Upper lobe of left lung (tissue), 6 donors: ENCODE results near the gene RCN2. TPM values are rescaled to one million over a fixed set of nuclear protein-coding genes. Genes with fewer than 3 reads are reported as not detected.

ENCODE experiments used
- ATAC-seq, 2 donors: fragments of 200-7000 bp; cut with Tn5 transposase; one replicate each; pipeline ENCODE4 v1.9.1; 2022; ENCODE audit warnings: mild to moderate bottlenecking in 2 of 2, moderate library complexity in 2 of 2; ENCODE audit not compliant: low FRiP score in 2 of 2
- DNase-seq, 2 donors: peaks; one replicate each; pipeline ENCODE4 v3.0.0-alpha.2; 2019 to 2020
- H3K27ac ChIP-seq, 4 donors: fragments of 200-600 bp; sonication (generic); one replicate each; pipeline ENCODE4 v1.5.1; 2016 to 2019
- H3K27me3 ChIP-seq, 4 donors: fragments of 200-600 bp; sonication (generic); one replicate each; pipeline ENCODE4 v1.5.1; 2017 to 2019
- H3K36me3 ChIP-seq, 4 donors: fragments of 200-600 bp; sonication (generic); one replicate each; pipeline ENCODE4 v1.5.1; 2016 to 2019
- H3K4me1 ChIP-seq, 4 donors: fragments of 200-600 bp; sonication (generic); one replicate each; pipeline ENCODE4 v1.5.1; 2018 to 2019
- H3K4me3 ChIP-seq, 4 donors: fragments of 200-600 bp; sonication (generic); one replicate each; pipeline ENCODE4 v1.5.1; 2017 to 2019; ENCODE audit warnings: mild to moderate bottlenecking in 2 of 4, moderate library complexity in 1 of 4
- H3K9me3 ChIP-seq, 4 donors: fragments of 200-600 bp; sonication (generic); one replicate each; pipeline ENCODE4 v1.5.1; 2018 to 2019
- CTCF ChIP-seq, 6 experiments: fragments of 450-650 bp in 4 of 6; fragments of 200-600 bp in 2 of 6; sonication (generic) in 2 of 6; IDR thresholded peaks; one replicate each; pipeline ENCODE4 v1.5.1; 2016 to 2019; ENCODE audit warnings: antibody characterized with exemption in 6 of 6
- EP300 ChIP-seq, 4 donors: sonication (generic); formaldehyde crosslinking; IDR thresholded peaks; one replicate each; pipeline ENCODE4 v1.5.1; 2017; ENCODE audit warnings: antibody characterized with exemption in 4 of 4, control low read depth in 2 of 4
- POLR2A ChIP-seq, 4 donors: fragments of 450-650 bp; IDR thresholded peaks; one replicate each; pipeline ENCODE4 v1.5.1; 2016 to 2017; ENCODE audit warnings: antibody characterized with exemption in 4 of 4, mild to moderate bottlenecking in 2 of 4
- POLR2AphosphoS5 ChIP-seq, 2 donors: sonication (generic); formaldehyde crosslinking; IDR thresholded peaks; one replicate each; pipeline ENCODE4 v1.5.1; 2017; ENCODE audit warnings: antibody characterized with exemption in 2 of 2
- WGBS, 2 donors: methylation state at CpG; one replicate each; pipeline ENCODE4 v1.1.5; 2017 to 2018; 5-methylcytosine and 5-hydroxymethylcytosine counted together
- total RNA-seq, 6 donors: library from RNA; depleted of rRNA in 4 of 6; stranded (reverse); fragments of >200 nt in 4 of 6; gene quantifications; one replicate each; pipeline versions ENCODE4 v1.1.0 to v1.2.1, GENCODE V29; 2016 to 2021
- donor health status: DM: no; HTN: no; CAD: no; lungs with moderate emphysema.
- donor health status: DM: no; HTN: yes; CAD: no; lungs with severe emphysema.

Gene RCN2
- total RNA-seq, 6 donors from 2014 or later = 17.8 to 43.9 (median 32.7) TPM

GRCh38 chr15:76930831-76931396 is 635 bp upstream of the RCN2 start:
- no peaks in the 10 kb centered on the region for H3K27me3 ChIP-seq
- no peak for DNase-seq
- 17 to 24% methylated on average over 7 of the region's 7 CpGs for WGBS, 2 donors

GRCh38 chr15:76932135-76932966 is 802 bp downstream of the RCN2 start:
- Histone ChIP-seq H3K36me3 (peaks cover 0 to 12% (median 4%) of the 10 kb centered on the region in 4 donors), H3K27me3 (no peaks in the 10 kb centered on the region), H3K9me3 (no peaks in the 10 kb centered on the region), H3K4me3 (peak overlapping the region; percentile 64 to 85 (median 78)), H3K27ac (peak overlapping the region; percentile 67 to 86 (median 80)), H3K4me1 (peaks cover 7 to 24% (median 12%) of the 10 kb centered on the region in 4 donors)
- DNase-seq (no peak), ATAC-seq (no peak)
- WGBS, 2 donors = 25 to 27% methylated on average over 13 to 14 of the region's 14 CpGs
- TF ChIP-seq EP300 (IDR thresholded peaks at IDR 0.05) (no peak), CTCF (IDR thresholded peaks at IDR 0.05) (no peak), POLR2AphosphoS5 (IDR thresholded peaks at IDR 0.05) (no peak), POLR2A (IDR thresholded peaks at IDR 0.05) (no peak)

More at GRCh38 chr15:76930831-76931396, 635 bp upstream of the RCN2 start:
- no peak for ATAC-seq
- Histone ChIP-seq H3K4me1 (peaks cover 7 to 24% (median 12%) of the 10 kb centered on the region in 4 donors), H3K4me3 (peak overlapping the region; percentile 34 to 85 (median 78)), H3K9me3 (no peaks in the 10 kb centered on the region), H3K27ac (peak overlapping the region; percentile 71 to 86 (median 84)), H3K36me3 (peaks cover 0 to 8% (median 0%) of the 10 kb centered on the region in 4 donors)
- TF ChIP-seq POLR2A (IDR thresholded peaks at IDR 0.05) = no peak
- no peak for TF ChIP-seq EP300 (IDR thresholded peaks at IDR 0.05)

- TF ChIP-seq POLR2AphosphoS5 (IDR thresholded peaks at IDR 0.05) = no peak
- no peak for TF ChIP-seq POLR2A (IDR thresholded peaks at IDR 0.05)
- no peak for TF ChIP-seq EP300 (IDR thresholded peaks at IDR 0.05)
- no peak for TF ChIP-seq CTCF (IDR thresholded peaks at IDR 0.05)
- Histone ChIP-seq H3K36me3 (peaks cover 0 to 22% (median 6%) of the 10 kb centered on the region in 4 donors), H3K27me3 (no peaks in the 10 kb centered on the region), H3K4me1 (peaks cover 6 to 21% (median 12%) of the 10 kb centered on the region in 4 donors), H3K27ac (no peak overlapping the region), H3K4me3 (no peak overlapping the region), H3K9me3 (no peaks in the 10 kb centered on the region)
- WGBS, 2 donors = 96 to 97% methylated on average over 2 of the region's 2 CpGs
- DNase-seq (no peak), ATAC-seq (no peak)
Measured at GRCh38 chr15:76935620-76936019, 4.1 kb downstream of the RCN2 start.

GRCh38 chr15:76936671-76937070 is 5.1 kb downstream of the RCN2 start:
- Histone ChIP-seq H3K36me3 (peaks cover 0 to 22% (median 6%) of the 10 kb centered on the region in 4 donors), H3K27me3 (no peaks in the 10 kb centered on the region), H3K27ac (no peak overlapping the region), H3K4me3 (no peak overlapping the region), H3K4me1 (peaks cover 0 to 16% (median 10%) of the 10 kb centered on the region in 4 donors), H3K9me3 (no peaks in the 10 kb centered on the region)
- DNase-seq (no peak), ATAC-seq (no peak)
- WGBS, 2 donors = 68 to 80% methylated on average over 3 of the region's 3 CpGs
- no peak for TF ChIP-seq EP300 (IDR thresholded peaks at IDR 0.05)
- no peak for TF ChIP-seq POLR2A (IDR thresholded peaks at IDR 0.05)
- TF ChIP-seq POLR2AphosphoS5 (IDR thresholded peaks at IDR 0.05) = no peak
- TF ChIP-seq CTCF (IDR thresholded peaks at IDR 0.05) = no peak

GRCh38 chr15:76938752-76939151 is 7.2 kb downstream of the RCN2 start:
- Histone ChIP-seq H3K36me3 (peaks cover 0 to 22% (median 6%) of the 10 kb centered on the region in 4 donors), H3K27me3 (no peaks in the 10 kb centered on the region), H3K27ac (no peak overlapping the region), H3K4me3 (no peak overlapping the region), H3K4me1 (peaks cover 0 to 1% (median 0%) of the 10 kb centered on the region in 4 donors), H3K9me3 (no peaks in the 10 kb centered on the region)
- 96 to 99% methylated on average over 5 of the region's 5 CpGs for WGBS, 2 donors
- TF ChIP-seq EP300 (IDR thresholded peaks at IDR 0.05) (no peak), POLR2A (IDR thresholded peaks at IDR 0.05) (no peak), POLR2AphosphoS5 (IDR thresholded peaks at IDR 0.05) (no peak), CTCF (IDR thresholded peaks at IDR 0.05) (no peak)
- DNase-seq (no peak), ATAC-seq (no peak)
